Limb (tissue), 2 donors: ENCODE measurements around the gene ORM2.
A peak's percentile ranks its signal among the peaks of the same experiment; 100 is the strongest.

Experiments
- DNase-seq, 2 donors: peaks; one replicate each; pipeline ENCODE4 v3.0.0-alpha.2; 2016; ENCODE audit errors: extremely low spot score in 2 of 2

The ORM2 gene

GRCh38 chr9:114369216-114370130 is 39.8 kb downstream of the ORM2 start:
- DNase-seq: no peak

- DNase-seq: no peak
Observed at GRCh38 chr9:114370251-114370967, 40.7 kb downstream of the ORM2 start.

- no peak for DNase-seq
Observed at GRCh38 chr9:114370968-114371320, 41.3 kb downstream of the ORM2 start.

GRCh38 chr9:114371343-114371944 is 41.8 kb downstream of the ORM2 start:
- DNase-seq: no peak

- peak in 1 of 2 donors; percentile 27 for DNase-seq
Observed at GRCh38 chr9:114371973-114372917, 42.6 kb downstream of the ORM2 start.

GRCh38 chr9:114372921-114373448 is 43.3 kb downstream of the ORM2 start:
- no peak for DNase-seq

GRCh38 chr9:114373960-114374730 is 44.5 kb downstream of the ORM2 start:
- peak in 1 of 2 donors; percentile 16 for DNase-seq

GRCh38 chr9:114374936-114375335 is 45.3 kb downstream of the ORM2 start:
- no peak for DNase-seq

- peak in 1 of 2 donors; percentile 9 for DNase-seq
Observed at GRCh38 chr9:114375386-114376175, 45.9 kb downstream of the ORM2 start.

- DNase-seq: no peak
Observed at GRCh38 chr9:114376586-114377445, 47.1 kb downstream of the ORM2 start.

GRCh38 chr9:114378016-114378415 is 48.3 kb downstream of the ORM2 start:
- no peak for DNase-seq

GRCh38 chr9:114378883-114379282 is 49.2 kb downstream of the ORM2 start:
- no peak for DNase-seq
